Activated CD4-positive, alpha-beta T cell treated with anti-CD3 and anti-CD28 coated beads, Interleukin-2, amount 50 U/mL, for 16 hours (primary cell): ENCODE measurements around the gene GPC2.
"Not testable (repeated sequence)": the region's sequence is repeated elsewhere in the genome, so short reads cannot be mapped to it uniquely, and the experiment has no call there.

Experiments used
- DNase-seq: peaks from one replicate; pipeline ENCODE4 v3.0.0-alpha.2; 2020

Gene GPC2

GRCh38 chr7:100147278-100147677, 29.9 kb downstream of the GPC2 start:
- DNase-seq = no peak

- not testable (repeated sequence) for DNase-seq
These were observed 30.8 kb downstream of the GPC2 start for GRCh38 chr7:100146350-100146749.

DNA sequence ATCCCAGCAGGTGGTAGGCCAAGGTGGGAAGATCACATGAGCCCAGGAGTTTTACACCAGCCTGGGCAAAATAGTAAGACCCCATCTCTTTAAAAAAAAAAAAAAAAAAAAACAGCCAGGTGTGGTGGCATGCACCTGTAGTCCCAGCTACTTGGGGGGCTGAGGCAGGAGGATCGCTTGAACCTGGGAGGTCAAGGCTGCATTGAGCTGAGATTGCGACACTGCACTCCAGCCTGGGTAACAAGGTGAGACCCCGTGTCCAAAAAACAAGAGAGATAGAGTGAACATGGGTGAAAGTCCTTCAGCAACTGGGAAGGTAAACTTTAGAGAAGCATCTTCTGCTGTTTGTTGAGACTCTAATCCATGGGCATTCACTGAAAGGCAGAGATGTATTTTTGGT, 34.7 kb downstream of the GPC2 start:
- DNase-seq = no peak

DNA sequence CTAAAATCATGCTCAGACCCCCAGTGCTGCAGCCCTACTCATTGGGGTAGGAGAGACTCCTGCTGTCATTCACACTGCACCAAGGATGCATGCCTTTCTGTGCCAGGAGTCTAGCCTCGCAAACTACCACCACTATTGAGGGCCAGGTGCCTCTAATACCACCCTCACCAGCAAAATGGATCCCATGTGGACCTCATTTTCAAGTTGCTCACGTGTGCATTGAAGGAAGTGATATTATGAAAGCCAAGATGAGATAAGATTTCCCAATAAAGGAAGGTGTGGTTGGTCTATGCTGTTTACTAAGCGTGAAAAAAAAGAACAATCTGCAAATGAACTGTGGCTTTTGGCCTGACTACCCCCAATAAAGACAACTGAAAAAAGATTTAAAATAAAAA, 35.6 kb downstream of the GPC2 start:
- no peak for DNase-seq

DNA sequence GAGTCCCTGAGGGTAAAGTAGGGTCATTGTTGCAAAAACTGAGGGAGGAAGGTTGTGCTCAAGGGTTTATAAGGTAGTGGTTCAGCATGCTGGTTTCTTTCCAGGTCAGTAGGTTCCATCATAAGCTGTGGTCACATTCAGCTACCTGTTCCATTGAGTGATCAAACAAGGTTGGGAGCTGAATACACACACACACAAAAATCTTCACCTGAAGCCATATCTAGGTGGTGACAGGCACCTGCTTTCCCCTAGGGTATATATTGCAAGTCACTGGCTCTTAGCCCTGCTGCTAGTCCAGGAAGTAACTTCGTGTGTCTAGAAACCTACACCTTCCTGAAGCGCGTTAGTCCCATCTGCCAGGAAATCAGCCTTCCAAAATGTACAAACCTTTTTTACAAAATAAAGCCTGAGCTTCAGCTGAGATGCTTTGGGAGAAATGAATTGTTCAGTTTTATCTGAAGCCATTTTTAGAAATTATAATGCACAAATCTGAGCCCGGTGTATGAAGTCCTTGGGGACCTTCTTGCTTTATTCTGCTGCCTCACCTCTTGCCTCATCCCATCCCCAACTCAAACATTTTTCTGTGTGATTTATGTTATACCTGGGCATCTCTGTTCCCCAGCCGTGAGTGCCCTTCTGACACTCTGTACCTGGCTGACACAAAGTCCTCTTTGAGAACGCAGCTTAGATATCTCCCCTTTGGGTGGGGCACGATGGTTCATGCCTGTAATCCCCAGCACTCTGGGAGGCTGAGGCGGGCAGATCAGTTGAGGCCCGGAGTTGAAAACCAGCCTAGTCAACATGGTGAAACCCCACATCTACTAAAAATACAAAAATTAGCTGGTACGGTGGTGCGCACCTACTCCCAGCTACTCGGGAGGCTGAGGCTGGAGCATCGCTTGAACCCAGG, 39.1 kb downstream of the GPC2 start:
- DNase-seq = no peak

- peak; percentile 71 for DNase-seq
These were observed 44.5 kb downstream of the GPC2 start for GRCh38 chr7:100132697-100133151.

DNA sequence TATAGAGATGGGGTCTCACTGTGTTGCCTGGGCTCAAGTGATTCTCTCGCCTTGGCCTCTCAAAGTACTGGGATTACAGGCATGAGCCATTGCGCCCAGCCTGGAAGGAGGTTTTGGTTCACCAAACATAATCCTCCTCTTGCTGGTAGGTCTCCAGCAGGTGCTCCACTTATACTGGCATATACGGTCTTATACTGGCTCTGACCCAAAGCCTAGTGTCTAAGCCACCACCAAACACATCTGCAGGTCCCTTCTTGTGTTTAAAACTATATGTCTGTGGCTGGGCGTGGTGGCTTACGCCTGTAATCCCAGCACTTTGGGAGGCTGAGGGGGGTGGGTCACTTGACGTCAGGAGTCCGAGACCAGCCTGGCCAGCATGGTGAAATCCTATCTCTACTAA, 45.1 kb downstream of the GPC2 start:
- DNase-seq = no peak

DNA sequence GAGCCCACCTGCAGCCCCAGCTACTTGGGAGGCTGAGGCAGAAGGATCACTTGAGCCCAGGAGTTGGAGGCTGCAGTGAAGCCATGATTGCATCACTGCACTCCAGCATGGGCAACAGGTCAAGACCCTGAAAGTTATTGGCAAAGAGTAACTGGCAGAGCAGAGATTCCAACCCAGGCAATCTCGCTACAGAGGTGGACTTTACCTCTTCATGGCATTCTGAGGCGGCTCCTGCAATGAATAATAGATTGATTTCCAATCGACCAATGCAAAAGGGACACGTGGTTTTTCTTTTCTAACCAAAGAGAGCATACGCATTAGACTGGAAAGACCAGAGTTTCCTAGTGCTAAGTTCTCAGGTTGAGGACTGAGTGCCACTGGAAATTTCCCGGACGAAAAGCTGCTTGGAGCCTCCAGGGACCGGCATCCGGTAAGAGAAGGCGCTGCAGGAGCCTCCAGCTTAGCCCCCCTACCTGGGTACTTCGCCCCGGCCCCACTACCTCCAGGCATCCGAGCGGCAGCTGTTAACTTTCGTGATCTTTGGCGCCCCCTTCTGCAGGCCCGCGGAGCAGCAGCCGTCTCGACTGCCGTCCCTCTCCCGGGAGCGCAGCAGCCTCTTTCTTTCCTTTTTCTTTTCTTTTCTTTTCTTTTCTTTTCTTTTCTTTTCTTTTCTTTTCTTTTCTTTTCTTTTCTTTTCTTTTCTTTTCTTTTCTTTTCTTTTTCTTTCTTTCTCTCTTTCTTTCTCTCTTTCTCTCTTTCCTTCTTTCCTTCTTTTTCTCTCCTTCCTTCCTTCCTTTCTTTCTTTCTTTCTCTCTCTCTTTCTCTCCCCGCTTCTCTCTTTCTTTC, 46.4 kb downstream of the GPC2 start:
- DNase-seq = peak; percentile 81

GRCh38 chr7:100130220-100130607, 47.0 kb downstream of the GPC2 start:
- not testable (repeated sequence) for DNase-seq

DNA sequence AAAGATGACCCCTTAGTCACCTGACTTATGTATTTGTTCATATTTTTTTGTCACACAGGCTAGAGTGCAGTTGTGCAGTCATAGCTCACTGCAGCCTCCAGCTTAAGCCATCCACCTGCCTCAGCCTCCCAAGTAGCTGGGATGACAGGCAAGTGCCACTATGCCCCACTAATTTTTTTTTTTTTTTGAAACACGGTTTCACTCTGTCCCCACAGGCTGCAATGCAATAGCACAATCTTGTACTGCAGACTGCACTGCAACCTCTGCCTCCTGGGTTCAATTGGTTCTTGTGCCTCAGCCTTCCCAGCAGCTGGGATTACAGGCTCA, 48.6 kb downstream of the GPC2 start:
- no peak for DNase-seq

DNA sequence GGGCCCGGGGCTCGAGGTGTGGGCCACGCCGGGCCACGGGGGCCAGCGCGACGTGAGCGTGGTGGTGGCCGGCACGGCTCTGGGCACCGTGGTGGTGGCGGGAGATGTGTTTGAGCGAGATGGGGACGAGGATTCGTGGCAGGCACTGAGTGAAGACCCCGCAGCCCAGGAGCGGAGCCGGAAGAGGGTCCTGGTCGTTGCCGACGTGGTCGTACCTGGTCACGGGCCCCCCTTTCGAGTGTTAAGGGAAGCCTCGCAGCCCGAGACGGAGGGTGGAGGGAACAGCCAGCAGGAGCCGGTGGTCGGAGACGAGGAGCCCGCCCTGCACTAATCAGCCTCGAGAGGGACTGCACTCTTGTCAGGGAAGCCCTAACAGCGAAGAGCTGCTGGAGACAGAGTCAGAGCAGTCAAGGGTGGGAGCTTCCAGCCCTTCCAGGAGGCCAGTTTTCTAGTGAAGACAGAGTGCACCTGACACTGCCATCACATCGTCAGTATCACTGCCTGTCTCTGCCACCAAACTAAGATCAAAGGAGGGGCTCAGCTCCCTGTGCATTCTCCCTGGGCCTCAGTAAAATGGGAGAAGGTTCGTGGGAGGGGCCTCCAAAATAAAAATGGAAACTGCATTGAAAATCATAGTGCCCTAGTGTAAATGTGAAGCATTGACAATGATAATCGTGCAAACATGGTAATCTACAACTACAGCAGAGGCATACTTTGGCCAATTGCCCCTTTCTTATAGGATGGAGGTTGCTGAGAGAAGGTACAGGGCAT, 49.1 kb downstream of the GPC2 start:
- DNase-seq = no peak

DNA sequence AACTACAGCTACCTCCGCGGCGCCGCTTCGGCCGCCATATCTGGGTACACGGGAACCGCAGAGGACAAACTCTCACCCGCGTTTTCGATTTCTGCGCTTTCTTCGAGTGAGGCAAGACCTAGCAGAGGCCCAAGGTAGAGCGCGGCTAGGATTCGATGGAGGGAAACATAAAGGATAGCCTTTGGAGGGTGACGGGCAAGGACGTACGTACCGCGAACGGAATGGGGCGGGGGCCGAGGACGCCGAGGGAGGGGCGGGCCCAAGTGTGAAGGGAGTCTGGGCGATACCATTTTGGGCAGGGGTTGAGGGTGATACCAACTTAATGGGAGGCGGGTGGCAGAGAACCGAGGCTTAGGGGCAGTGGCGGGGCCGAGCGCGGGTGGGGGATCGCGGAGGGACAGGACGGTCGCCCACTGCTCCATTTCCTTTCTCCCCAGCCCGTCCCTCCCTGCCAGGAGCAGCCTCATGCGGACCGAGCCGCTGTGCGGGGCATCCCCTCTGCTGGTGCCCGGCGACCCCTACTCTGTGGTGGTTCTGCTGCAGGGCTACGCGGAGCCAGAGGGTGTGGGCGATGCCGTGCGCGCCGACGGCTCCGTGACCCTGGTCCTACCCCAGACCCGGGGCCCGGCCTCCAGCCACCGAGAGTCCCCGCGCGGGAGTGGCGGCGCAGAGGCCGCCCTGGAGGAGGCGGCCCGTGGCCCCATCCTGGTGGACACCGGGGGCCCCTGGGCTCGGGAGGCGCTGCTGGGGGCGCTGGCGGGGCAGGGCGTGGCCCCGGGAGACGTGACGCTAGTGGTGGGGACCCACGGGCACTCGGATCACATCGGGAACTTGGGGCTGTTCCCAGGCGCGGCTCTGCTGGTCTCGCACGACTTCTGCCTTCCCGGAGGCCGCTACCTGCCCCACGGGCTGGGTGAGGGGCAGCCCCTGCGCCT, 50.0 kb downstream of the GPC2 start, which contains the start of gene MBLAC1:
Gene MBLAC1, plus strand, starts transcription at position 37 of the 935 bp plus-strand sequence. Its CDS starts 429 bp downstream, at position 466.
- peak; percentile 92 for DNase-seq

GRCh38 chr7:100126239-100126930, 50.8 kb downstream of the GPC2 start:
- DNase-seq = no peak

GRCh38 chr7:100124301-100125230, 52.6 kb downstream of the GPC2 start:
- no peak for DNase-seq

GRCh38 chr7:100122568-100122967, 54.6 kb downstream of the GPC2 start:
- DNase-seq = no peak

DNA sequence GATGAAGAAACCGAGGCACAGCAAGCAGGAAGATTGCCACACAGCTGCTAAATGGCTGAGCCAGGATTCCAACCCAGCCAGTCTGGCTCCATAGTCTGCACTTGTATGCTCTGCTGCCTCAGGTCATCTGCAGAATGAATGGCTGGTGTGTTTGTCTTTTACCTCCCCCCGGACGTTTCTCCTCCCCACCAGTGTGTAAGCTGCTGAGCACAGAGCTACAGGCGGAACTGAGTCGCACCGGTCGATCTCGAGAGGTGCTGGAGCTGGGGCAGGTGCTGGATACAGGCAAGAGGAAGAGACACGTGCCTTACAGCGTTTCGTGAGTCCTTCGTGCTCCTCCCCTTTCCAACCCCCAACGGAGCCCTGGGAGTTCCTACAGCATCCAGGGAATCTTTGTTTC, 55.1 kb downstream of the GPC2 start:
- DNase-seq = no peak

DNA sequence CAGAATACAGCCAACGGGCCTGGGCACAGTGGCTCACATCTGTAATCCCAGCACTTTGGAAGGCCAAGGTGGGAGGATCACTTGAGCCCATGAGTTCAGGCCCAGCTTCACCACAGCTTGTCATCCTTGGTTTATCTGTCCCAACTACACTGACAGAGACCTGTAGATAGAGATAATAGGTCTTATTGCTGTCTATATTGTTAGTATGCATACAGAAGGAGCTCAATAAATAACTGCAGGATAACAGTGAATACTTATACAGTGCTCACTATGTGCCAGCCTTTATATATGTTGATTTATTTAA, 56.5 kb downstream of the GPC2 start:
- DNase-seq = no peak

- peak; percentile 79 for DNase-seq
These were observed 57.0 kb downstream of the GPC2 start for GRCh38 chr7:100119970-100120732.
